ENCODE data around the gene MARCHF5. TPM values are rescaled to one million over a fixed set of nuclear protein-coding genes. Genes with fewer than 3 reads are reported as not detected.

Gene MARCHF5
- total and polyA plus RNA-seq, 2 of the 8 experiments (the other 6 are each of a cell fraction or from before 2014, with no cell fraction given): 8.7 to 26.8 TPM

DNA sequence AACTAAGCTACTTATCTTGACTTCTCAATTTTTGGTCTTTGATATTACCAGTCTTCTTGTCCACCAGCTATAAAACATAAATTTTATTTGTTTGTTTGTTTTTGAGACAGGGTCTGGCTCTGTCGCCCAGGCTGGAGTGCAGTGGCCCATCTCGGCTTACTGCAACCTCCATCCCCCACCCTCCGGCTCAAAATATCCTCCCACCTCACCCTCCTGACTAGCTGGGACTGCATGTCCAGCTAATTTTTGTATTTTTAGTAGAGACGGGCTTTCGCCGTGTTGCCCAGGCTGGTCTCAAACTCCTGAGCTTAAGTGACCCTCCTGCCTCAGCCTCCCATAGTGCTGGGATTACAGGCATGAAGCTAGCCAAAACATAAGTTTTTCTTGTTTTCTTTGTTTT lies 7.5 kb downstream of the MARCHF5 start:
- Histone ChIP-seq H2BK15ac (ENCODE audit: low read length) (no peak overlapping the region), H3K4ac (replicated peaks; ENCODE audit: insufficient read length, low read depth, low read length) (no peak overlapping the region), H3K79me1 (ENCODE audit: low read depth, low read length) (peaks cover 3% of the 10 kb centered on the region), H2BK120ac (replicated peaks; ENCODE audit: low read depth, low read length) (no peak overlapping the region), H2BK20ac (ENCODE audit: low read length) (no peak overlapping the region), H3K23me2 (ENCODE audit: low read depth, low read length) (no peaks in the 10 kb centered on the region), H3K79me2 (ENCODE audit: control insufficient read depth in 1 of 2, insufficient read depth in 2 of 2, low read length in 2 of 2) (peaks cover 11 to 95% of the 10 kb centered on the region in 2 experiments), H2AK5ac (ENCODE audit: low read depth, low read length) (no peak overlapping the region), H3K9me3 (ENCODE audit: insufficient read depth in 2 of 2, low read depth in 1 of 2, low read length in 1 of 2) (no peaks in the 10 kb centered on the region), H3K9ac (replicated peaks in 1 of 4; ENCODE audit: extremely low read depth in 1 of 4, low read depth in 3 of 4, low read length in 3 of 4) (no peak overlapping the region), H4K20me1 (replicated peaks in 1 of 2; ENCODE audit: control insufficient read depth in 1 of 2, insufficient read depth in 2 of 2, low read length in 2 of 2) (peaks cover 0 to 3% of the 10 kb centered on the region in 2 experiments), H3K14ac (ENCODE audit: insufficient read length) (no peak overlapping the region), H3K23ac (ENCODE audit: insufficient read length) (no peak overlapping the region), H3K18ac (ENCODE audit: extremely low read depth, low read length) (no peak overlapping the region), H3K4me3 (ENCODE audit: extremely low read depth in 1 of 4, insufficient read depth in 2 of 4, low read depth in 3 of 4, low read length in 4 of 4) (no peak overlapping the region), H3K27me3 (replicated peaks in 1 of 4; ENCODE audit: control insufficient read depth in 3 of 4, extremely low read depth in 1 of 4, insufficient read depth in 3 of 4, low read length in 3 of 4) (no peaks in the 10 kb centered on the region), H4K91ac (replicated peaks; ENCODE audit: insufficient read length, low read length) (no peak overlapping the region), H4K5ac (ENCODE audit: insufficient read length, low read depth, low read length) (no peak overlapping the region), H3K36me3 (ENCODE audit: control insufficient read depth in 2 of 4, insufficient read depth in 4 of 4, low read length in 3 of 4) (peaks cover 2 to 8% (median 4%) of the 10 kb centered on the region in 4 experiments; a peak in 7 of 8 replicates), H4K8ac (ENCODE audit: extremely low read depth, insufficient read depth, low read length) (no peak overlapping the region), H2AFZ (ENCODE audit: low read length) (no peak overlapping the region), H3K4me2 (ENCODE audit: insufficient read depth in 1 of 2, low read depth in 2 of 2, low read length in 2 of 2) (no peak overlapping the region), H3K27ac (ENCODE audit: low read depth, low read length) (no peak overlapping the region), H2BK5ac (ENCODE audit: low read depth, low read length) (no peak overlapping the region), H3K4me1 (replicated peaks in 1 of 4; ENCODE audit: control insufficient read depth in 3 of 4, insufficient read depth in 4 of 4, low read length in 3 of 4) (peaks cover 0 to 3% (median 0%) of the 10 kb centered on the region in 4 experiments; a peak in 2 of 7 replicates), H2BK12ac (ENCODE audit: low read depth, low read length) (no peak overlapping the region), H3K56ac (replicated peaks; ENCODE audit: insufficient read length, low read depth, low read length) (no peak overlapping the region)
- no peak for FAIRE-seq
- DNase-seq (ENCODE audit: low read depth in 1 of 2, low spot score in 2 of 2): no peak
- TF ChIP-seq CTBP2 (IDR thresholded peaks at IDR 0.05; ENCODE audit: borderline replicate concordance, insufficient read depth, insufficient read length, low read length) (no peak), TBP (IDR thresholded peaks at IDR 0.05; ENCODE audit: low read depth, low read length) (no peak), SP2 (IDR thresholded peaks at IDR 0.05; ENCODE audit: low read length) (no peak), HDAC6 (IDR thresholded peaks at IDR 0.05; ENCODE audit: low read depth, low read length) (no peak)
- WGBS, 2 experiments (ENCODE audit: extremely low coverage in 1 of 2, insufficient coverage in 1 of 2, insufficient read length in 1 of 2, insufficient replicate concordance in 2 of 2, low coverage in 1 of 2, low lambda C conversion rate in 2 of 2, missing lambda C conversion rate in 1 of 2): 88% methylated on average over 6 of the region's 6 CpGs; no CpG with 5 or more reads in 1 of the 2 experiments
- CTCF ChIA-PET (ENCODE audit: partially characterized antibody): interaction anchor here (0.6 to 1.3 kb wide), 7 partner anchors 8 to 210 kb away, joined by 3 to 7 read pairs (median 3); partner anchors contain the start of genes CPEB3 and MARCHF5
- POLR2A ChIA-PET (ENCODE audit: partially characterized antibody): interaction anchor here (1.7 kb wide), 1 partner anchor 8 kb away, joined by 5 read pairs; the partner anchor contains the start of genes CPEB3 and MARCHF5

Data from H1 (cell line).